K562 (cell line): Measurements from ENCODE around the gene NECTIN4. TPM values are rescaled to one million over a fixed set of nuclear protein-coding genes. Genes with fewer than 3 reads are reported as not detected.

Source experiments
- ATAC-seq: fragments of 200-7000 bp; cut with Tn5 transposase; 3 replicates; pipeline ENCODE4 v1.9.1; 2020; ENCODE audit warnings: moderate library complexity
- BruUV-seq: library from RNA; stranded (reverse); fragments of 400-500 nt; replicated peaks from 2 replicates; lab custom pipeline; 2021; lab: Mats Ljungman, UMichigan
- CTCF ChIA-PET: fragments of 300-600 bp; formaldehyde crosslinking; extraction: SDS; loops from one replicate; lab custom pipeline; 2021; ENCODE audit warnings: low intra/inter-chr PET ratio; lab: Yijun Ruan, JAX
- POLR2A ChIA-PET: fragments of 300-600, 350-650 bp; sonication (Branson Sonifier 250); formaldehyde crosslinking; extraction: SDS; loops from one replicate; lab custom pipeline; 2021; ENCODE audit warnings: antibody characterized with exemption, inconsistent platforms; lab: Yijun Ruan, JAX
- DNase-seq, 4 experiments: peaks; one replicate each; pipeline versions ENCODE4 v3.0.0 to v3.0.0-alpha.2; 2011 to 2018; ENCODE audit warnings: low spot score in 3 of 4, mixed read lengths in 3 of 4; ENCODE audit errors: extremely low read depth in 1 of 4
- FAIRE-seq: peaks from 2 replicates; lab custom pipeline; 2011; peaks lifted over from hg19 to GRCh38; lab: Jason Lieb, UNC
- H2AFZ ChIP-seq: 2 replicates; pipeline ENCODE4 v1.6.0; 2011; ENCODE audit warnings: low read depth, low read length, control low read depth, inconsistent platforms
- H3K27ac ChIP-seq: fragments of 200-600 bp; 3 replicates; pipeline ENCODE4 v1.8.0; 2011; ENCODE audit warnings: low read depth, mild to moderate bottlenecking, control low read depth, inconsistent platforms, low read length, moderate library complexity, mixed read lengths; ENCODE audit errors: extremely low read depth
- H3K27me3 ChIP-seq, 2 experiments: fragments of 300-600 bp in 1 of 2; 2 replicates in 1 of 2; 3 replicates in 1 of 2; pipeline versions ENCODE4 v1.6.0 to v1.8.0; 2011; ENCODE audit warnings: inconsistent platforms in 2 of 2, low read length in 2 of 2, mild to moderate bottlenecking in 1 of 2, mixed read lengths in 1 of 2, moderate library complexity in 1 of 2; ENCODE audit not compliant: control insufficient read depth in 2 of 2, insufficient read depth in 2 of 2
- H3K36me3 ChIP-seq: fragments of 300-600 bp; 3 replicates; pipeline ENCODE4 v1.8.0; 2011; ENCODE audit warnings: mild to moderate bottlenecking, low read length, inconsistent platforms; ENCODE audit not compliant: control insufficient read depth, insufficient read depth
- H3K4me1 ChIP-seq, 2 experiments: fragments of 200-600 bp in 1 of 2; replicated peaks in 1 of 2; 2 replicates in 1 of 2; 3 replicates in 1 of 2; pipeline versions ENCODE4 v1.5.1 to v1.8.0; 2011; ENCODE audit warnings: inconsistent platforms in 2 of 2, low read length in 2 of 2, mild to moderate bottlenecking in 1 of 2, mixed read lengths in 1 of 2, moderate library complexity in 1 of 2; ENCODE audit not compliant: control insufficient read depth in 2 of 2, insufficient read depth in 2 of 2
- H3K4me2 ChIP-seq: 2 replicates; pipeline ENCODE4 v1.6.1; 2011; ENCODE audit warnings: low read length, control low read depth, inconsistent platforms, mixed read lengths; ENCODE audit not compliant: insufficient read depth
- H3K4me3 ChIP-seq: fragments of 200-600 bp; sonication (generic), shearing (Covaris generic); 2 replicates; pipeline ENCODE4 v1.5.1; 2016; ENCODE audit warnings: control low read depth, inconsistent platforms
- H3K79me2 ChIP-seq: fragments of 200-600 bp; 3 replicates; pipeline ENCODE4 v1.8.0; 2011; ENCODE audit warnings: low read length, inconsistent platforms; ENCODE audit not compliant: control insufficient read depth, insufficient read depth
- H3K9ac ChIP-seq, 2 experiments: 2 replicates each; pipeline versions ENCODE4 v1.6.0 to v1.6.1; 2011; ENCODE audit warnings: low read depth in 2 of 2, low read length in 2 of 2, control low read depth in 1 of 2, inconsistent platforms in 1 of 2, mild to moderate bottlenecking in 1 of 2, mixed read lengths in 1 of 2; ENCODE audit not compliant: insufficient read depth in 1 of 2
- H3K9me1 ChIP-seq: one replicate; pipeline ENCODE4 v1.6.0; 2011; ENCODE audit warnings: inconsistent platforms, mild to moderate bottlenecking, low read length, moderate library complexity; ENCODE audit not compliant: control insufficient read depth, insufficient read depth
- H3K9me3 ChIP-seq: replicated peaks from 2 replicates; pipeline ENCODE4 v1.5.1; 2011; ENCODE audit warnings: low read depth, low read length, inconsistent platforms; ENCODE audit not compliant: control insufficient read depth, insufficient read depth
- H4K20me1 ChIP-seq: replicated peaks from 2 replicates; pipeline ENCODE4 v1.6.1; 2011; ENCODE audit warnings: low read length, inconsistent platforms, mixed read lengths; ENCODE audit not compliant: control insufficient read depth, insufficient read depth
- whole genome bisulfite sequencing: fragments of 100-300 bp; shearing (Covaris generic); methylation state at CpG from one replicate; pipeline ENCODE4 v1.1.6; 2016; ENCODE audit warnings: low coverage, mixed read lengths; ENCODE audit not compliant: insufficient coverage; ENCODE audit errors: missing lambda C conversion rate; 5-methylcytosine and 5-hydroxymethylcytosine counted together
- in situ Hi-C: fragments of 300-500 bp; cut with MboI; formaldehyde crosslinking; loops from 4 replicates; pipeline ENCODE4 v1.15.0; 2018; ENCODE audit warnings: inconsistent platforms, mixed read lengths
- intact Hi-C: fragments of 100-400 bp; cut with micrococcal nuclease; formaldehyde crosslinking; loops from 2 replicates; pipeline ENCODE4 v1.14.2; 2022
- polyA plus RNA-seq, 8 experiments: library from polyadenylated mRNA; depleted of rRNA in 4 of 8; stranded (reverse) in 5 of 8; unstranded in 3 of 8; fragments of >200 nt; fragmentation: Nextera tagmentation in 2 of 8; fragmentation: Illumina TruSeq in 1 of 8; extraction: Ambion mirVana in 2 of 8; extraction: Trizol in 1 of 8; gene quantifications; 2 replicates each; pipeline versions ENCODE4 v1.2.1 to v1.2.3, GENCODE V29; 2011 to 2014; ENCODE audit warnings: inconsistent platforms in 1 of 8, missing spikeins in 1 of 8
- total RNA-seq, 7 experiments: library from RNA; depleted of rRNA in 6 of 7; stranded (reverse); fragments of >200 nt in 6 of 7; fragmentation: Illumina TruSeq in 2 of 7; extraction: Trizol in 2 of 7; gene quantifications; 2 replicates each; pipeline versions ENCODE4 v1.2.1 to v1.2.3, GENCODE V29; 2011 to 2021; ENCODE audit warnings: low replicate concordance in 1 of 7
- TF ChIP-seq, protein P1 (sequence below), 3 experiments: fragments of 200-800 bp in 1 of 3; fragments of 250-450 bp in 1 of 3; fragments of 450-650 bp in 1 of 3; sonication (Bioruptor Pico) in 1 of 3; sonication (Bioruptor generic) in 1 of 3; formaldehyde crosslinking in 1 of 3; IDR thresholded peaks; 2 replicates each; pipeline versions ENCODE4 v1.6.1 to v1.8.0; 2016 to 2022; ENCODE audit warnings: mild to moderate bottlenecking in 2 of 3, missing genetic modification characterization in 2 of 3, missing compliant biosample characterization in 1 of 3, moderate library complexity in 1 of 3
- TF ChIP-seq, protein P2 (sequence below): fragments of 250-450 bp; sonication (Bioruptor Pico); IDR thresholded peaks from 2 replicates; pipeline ENCODE4 v1.8.0; 2021; ENCODE audit warnings: mild to moderate bottlenecking, moderate library complexity

The NECTIN4 gene
- total and polyA plus RNA-seq, 9 of the 15 experiments (the other 6 are each of a cell fraction or from before 2014, with no cell fraction given) = 0.01 to 0.09 TPM; not detected in 7

DNA sequence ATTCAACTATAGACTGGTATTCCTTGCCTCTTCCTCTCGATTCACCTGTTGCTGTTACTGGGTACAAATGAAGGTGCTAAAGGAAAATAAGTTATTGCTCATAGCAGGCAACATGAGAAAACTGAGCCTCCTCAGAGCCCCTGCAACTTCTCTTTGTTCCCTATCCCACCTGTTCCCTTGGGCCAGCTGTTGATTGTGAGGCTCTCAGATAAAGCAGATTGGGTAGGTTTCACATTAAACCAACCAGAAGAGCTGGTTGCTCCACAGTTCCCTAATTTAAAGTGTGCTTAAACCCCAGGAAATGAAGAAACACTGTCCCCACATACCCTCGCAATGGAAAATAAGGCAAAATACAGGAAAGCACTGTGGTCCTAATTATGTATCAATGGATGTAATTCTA lies 38.3 kb upstream of the NECTIN4 start:
- intact Hi-C loops = no loop called here
- H3K27me3 ChIP-seq = no peaks in the 10 kb centered on the region
- TF ChIP-seq, protein P1, sequence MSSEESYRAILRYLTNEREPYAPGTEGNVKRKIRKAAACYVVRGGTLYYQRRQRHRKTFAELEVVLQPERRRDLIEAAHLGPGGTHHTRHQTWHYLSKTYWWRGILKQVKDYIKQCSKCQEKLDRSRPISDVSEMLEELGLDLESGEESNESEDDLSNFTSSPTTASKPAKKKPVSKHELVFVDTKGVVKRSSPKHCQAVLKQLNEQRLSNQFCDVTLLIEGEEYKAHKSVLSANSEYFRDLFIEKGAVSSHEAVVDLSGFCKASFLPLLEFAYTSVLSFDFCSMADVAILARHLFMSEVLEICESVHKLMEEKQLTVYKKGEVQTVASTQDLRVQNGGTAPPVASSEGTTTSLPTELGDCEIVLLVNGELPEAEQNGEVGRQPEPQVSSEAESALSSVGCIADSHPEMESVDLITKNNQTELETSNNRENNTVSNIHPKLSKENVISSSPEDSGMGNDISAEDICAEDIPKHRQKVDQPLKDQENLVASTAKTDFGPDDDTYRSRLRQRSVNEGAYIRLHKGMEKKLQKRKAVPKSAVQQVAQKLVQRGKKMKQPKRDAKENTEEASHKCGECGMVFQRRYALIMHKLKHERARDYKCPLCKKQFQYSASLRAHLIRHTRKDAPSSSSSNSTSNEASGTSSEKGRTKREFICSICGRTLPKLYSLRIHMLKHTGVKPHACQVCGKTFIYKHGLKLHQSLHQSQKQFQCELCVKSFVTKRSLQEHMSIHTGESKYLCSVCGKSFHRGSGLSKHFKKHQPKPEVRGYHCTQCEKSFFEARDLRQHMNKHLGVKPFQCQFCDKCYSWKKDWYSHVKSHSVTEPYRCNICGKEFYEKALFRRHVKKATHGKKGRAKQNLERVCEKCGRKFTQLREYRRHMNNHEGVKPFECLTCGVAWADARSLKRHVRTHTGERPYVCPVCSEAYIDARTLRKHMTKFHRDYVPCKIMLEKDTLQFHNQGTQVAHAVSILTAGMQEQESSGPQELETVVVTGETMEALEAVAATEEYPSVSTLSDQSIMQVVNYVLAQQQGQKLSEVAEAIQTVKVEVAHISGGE (CRISPR knock-in tag; IDR thresholded peaks at IDR 0.05) = no peak
- TF ChIP-seq, protein P2, sequence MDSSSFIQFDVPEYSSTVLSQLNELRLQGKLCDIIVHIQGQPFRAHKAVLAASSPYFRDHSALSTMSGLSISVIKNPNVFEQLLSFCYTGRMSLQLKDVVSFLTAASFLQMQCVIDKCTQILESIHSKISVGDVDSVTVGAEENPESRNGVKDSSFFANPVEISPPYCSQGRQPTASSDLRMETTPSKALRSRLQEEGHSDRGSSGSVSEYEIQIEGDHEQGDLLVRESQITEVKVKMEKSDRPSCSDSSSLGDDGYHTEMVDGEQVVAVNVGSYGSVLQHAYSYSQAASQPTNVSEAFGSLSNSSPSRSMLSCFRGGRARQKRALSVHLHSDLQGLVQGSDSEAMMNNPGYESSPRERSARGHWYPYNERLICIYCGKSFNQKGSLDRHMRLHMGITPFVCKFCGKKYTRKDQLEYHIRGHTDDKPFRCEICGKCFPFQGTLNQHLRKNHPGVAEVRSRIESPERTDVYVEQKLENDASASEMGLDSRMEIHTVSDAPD = no peak
- TF ChIP-seq, all 486 proteins: peak for 0
- 81% methylated on average over 2 of the region's 2 CpGs for WGBS
- Histone ChIP-seq H3K27ac (no peak overlapping the region), H3K9ac (no peak overlapping the region), H2AFZ (no peak overlapping the region), H3K9me3 (no peaks in the 10 kb centered on the region), H3K36me3 (peaks cover 69% of the 10 kb centered on the region), H4K20me1 (peaks cover 3% of the 10 kb centered on the region; the same call in 1 of the 2 replicates), H3K4me1 (peaks cover 3 to 15% of the 10 kb centered on the region in 2 experiments; a peak in 3 of 5 replicates), H3K4me2 (no peak overlapping the region), H3K4me3 (no peak overlapping the region), H3K9me1 (no peaks in the 10 kb centered on the region), H3K79me2 (peaks cover 40% of the 10 kb centered on the region)
- FAIRE-seq (no peak), ATAC-seq (no peak), DNase-seq (no peak)
- no TSS peak for BruUV-seq
- CTCF ChIA-PET = no interaction called here
- POLR2A ChIA-PET = interaction anchor here (0.9 to 3.1 kb wide), 4 partner anchors 11 to 82 kb away, joined by 3 to 39 read pairs (median 4); partner anchors contain the start of genes NIT1, PFDN2 and USF1
- in situ Hi-C loops = no loop called here
